Dedifferentiated amniotic fluid mesenchymal stem cell (primary cell): ENCODE data around the gene CAP1.
"Not testable (repeated sequence)": the region's sequence is repeated elsewhere in the genome, so short reads cannot be mapped to it uniquely, and the experiment has no call there.

Experiments
- DNase-seq: peaks from one replicate; pipeline ENCODE4 v3.0.0-alpha.2; 2016; ENCODE audit errors: extremely low spot score

Gene CAP1

DNA sequence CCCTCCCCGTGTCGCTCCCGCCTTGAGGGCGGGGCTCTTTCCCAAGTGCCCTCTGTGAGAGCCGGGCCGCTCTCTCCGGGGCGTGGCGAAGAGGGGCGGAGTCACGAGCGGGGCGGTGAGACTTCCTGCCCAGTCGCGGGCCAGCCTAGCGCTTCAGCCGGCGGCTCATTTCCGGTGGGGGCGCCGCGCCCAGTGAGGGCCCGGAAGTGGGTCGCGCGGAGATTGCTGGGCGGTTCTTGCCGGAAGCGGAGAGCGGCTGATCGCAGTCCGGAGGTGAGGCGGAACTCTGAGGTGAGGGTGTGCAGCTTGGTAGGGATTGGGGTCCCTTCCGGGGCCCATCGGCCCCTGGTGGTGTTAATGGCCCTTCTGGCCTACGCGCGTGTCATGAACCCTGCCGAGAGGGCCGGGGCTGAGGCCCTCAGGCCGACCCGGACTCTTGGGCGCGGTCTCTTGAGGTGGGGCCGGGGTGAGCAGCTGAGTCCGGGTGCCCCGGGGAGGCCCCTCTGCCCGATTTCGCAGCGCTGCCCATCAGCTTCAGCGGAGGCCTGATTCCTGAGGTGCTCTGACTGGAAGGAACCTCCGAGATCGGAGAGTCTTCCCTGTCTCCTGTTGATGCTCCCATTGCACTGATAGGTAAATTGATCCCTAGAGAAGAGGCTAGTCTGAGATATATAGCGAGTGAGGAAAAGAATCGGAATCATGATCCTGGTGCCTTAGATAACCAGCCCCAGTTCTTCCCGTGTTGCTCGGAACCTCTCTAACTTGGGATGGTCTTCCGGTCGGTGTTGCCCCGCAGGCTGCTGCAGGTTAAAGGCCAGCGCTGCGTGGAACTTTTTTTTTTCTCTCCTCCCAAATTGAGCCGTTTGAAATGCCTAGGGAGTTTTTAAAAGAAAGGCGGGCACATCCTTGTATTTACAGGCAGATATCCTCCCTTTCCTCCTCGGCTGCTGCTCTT, at the start of gene CAP1:
Gene CAP1 (plus strand): TSS at position 219 of the 955 bp plus-strand sequence. CDS start 18,618 bp downstream, outside the sequence.
- peak; percentile 98 for DNase-seq

GRCh38 chr1:39992234-39992633, 48.3 kb upstream of the CAP1 start:
- no peak for DNase-seq

DNA sequence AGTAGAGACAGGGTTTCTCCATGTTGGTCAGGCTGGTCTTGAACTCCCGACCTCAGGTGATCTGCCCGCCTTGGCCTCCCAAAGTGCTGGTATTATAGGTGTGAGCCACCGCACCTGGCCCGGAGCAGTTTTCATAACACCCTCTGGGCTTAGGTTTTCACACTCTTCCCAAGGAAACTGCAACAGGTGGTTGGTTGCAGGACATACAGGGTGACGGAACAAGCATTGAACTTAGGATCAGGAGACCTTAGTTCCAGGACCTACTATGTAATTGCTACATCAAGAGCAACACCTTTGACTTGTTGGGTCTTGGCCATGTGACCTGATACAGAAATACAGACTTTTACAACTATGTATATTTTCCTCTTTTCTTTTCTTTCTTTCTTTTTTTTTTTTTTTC, 47.6 kb upstream of the CAP1 start:
- DNase-seq = no peak

GRCh38 chr1:39995973-39996393, 44.5 kb upstream of the CAP1 start:
- no peak for DNase-seq

DNA sequence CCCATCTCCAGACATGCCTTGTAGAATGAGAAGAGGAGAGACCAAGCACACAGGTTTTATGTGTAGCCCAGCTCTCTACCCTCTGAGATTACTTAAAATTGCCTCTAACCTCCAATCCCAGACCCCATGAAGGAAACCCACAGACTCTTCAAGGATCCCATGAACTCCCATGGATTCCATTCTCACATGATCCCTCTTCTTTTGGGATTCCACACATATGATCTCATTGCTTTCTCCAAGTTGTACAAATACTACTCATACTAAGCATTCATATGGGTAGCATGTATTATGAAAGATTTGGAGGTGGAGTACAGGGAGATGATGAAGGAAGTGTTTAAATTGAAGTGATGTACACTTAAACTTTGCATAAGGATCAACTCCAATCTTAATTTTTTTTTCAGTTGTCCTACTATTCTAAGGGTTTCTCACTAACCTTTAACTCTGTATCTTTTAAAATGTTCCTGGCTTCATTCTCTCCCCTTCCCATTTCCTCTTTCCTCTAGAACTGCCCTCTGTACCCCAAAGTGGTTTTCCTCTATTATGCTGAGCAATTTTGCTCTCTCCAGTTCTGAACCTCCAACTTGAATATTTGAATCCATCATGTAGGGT, 44.0 kb upstream of the CAP1 start:
- DNase-seq = no peak

DNA sequence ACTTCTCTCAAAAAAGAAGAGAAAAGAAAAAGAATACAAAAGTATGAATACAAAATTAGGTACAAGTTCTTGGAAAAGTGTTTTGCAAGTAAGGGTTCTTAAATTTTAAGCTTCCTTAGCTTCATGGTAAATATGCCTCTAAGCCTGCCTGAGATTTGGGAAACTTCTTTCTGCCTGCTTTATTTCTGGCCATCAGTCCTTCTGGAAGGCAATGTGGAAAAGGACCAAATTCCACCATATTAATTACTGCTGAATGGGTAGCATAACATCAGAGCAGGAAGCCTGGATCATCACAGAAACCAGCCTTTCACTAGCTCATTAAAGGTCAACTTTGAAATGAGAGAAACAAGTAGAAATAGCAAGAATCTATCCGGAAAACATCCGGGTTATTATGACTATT, 39.1 kb upstream of the CAP1 start:
- DNase-seq = no peak

DNA sequence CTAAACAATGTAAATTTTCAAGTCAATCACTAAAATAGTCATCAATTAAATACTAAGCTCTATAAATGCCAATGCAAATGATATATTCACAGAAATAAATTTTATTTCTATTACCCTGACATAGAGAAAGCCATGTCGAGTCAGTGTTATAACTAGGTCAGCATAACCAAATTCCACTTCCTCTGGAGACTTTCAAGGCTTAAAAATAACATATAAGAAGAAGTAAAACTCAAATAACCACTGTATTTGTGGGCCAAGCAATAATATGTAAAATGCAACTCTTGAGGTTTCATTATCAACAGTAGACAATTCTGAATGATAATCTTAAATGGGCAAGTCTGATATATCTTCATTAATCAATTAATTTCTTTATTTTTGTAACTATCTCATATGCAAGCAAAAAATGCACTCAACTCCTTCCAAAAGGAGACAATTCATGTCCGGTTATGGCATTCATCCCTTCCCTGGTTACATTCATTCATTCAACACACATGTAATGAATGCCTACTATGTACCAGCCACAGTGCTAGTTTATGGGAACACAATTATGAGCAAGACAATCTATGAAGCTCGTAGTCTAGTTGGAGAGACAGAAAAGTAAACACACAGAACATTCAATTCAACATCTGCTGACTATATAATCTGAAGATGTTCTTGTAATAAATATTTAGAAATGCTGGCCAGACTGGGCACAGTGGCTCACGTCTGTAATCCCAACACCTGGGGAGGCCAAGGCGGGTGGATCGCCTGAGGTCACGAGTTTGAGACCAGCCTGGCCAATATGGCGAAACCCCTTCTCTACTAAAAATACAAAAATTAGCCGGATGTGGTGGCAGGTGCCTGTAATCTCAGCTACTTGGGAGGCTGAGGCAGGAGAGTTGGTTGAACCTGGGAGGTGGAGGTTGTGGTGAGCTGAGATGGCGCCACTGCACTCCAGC, 37.1 kb upstream of the CAP1 start:
- no peak for DNase-seq

DNA sequence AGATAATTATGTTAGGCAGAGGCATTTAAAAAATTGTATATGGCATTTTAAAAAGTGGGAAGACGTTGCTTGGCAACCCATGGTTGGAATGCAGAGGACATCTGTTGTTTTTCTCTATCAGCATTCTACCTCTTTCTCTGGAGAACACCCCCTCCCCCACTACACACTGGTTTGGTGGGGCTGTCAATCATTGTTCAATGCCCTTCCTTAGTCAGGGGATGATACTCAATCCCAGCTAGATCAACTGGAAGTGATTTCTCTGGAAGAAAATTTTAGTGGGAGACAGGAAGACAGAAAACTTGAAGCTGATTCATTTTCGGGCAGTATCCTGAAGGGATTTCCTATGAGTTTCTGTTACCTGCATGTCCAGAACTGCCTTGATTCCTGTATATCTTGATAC, 35.7 kb upstream of the CAP1 start:
- no peak for DNase-seq

- DNase-seq = not testable (repeated sequence)
These were observed 33.0 kb upstream of the CAP1 start for GRCh38 chr1:40007481-40008034.

GRCh38 chr1:40011198-40011597, 29.3 kb upstream of the CAP1 start:
- no peak for DNase-seq

- DNase-seq = no peak
These were observed 26.2 kb upstream of the CAP1 start for GRCh38 chr1:40014253-40014706.

DNA sequence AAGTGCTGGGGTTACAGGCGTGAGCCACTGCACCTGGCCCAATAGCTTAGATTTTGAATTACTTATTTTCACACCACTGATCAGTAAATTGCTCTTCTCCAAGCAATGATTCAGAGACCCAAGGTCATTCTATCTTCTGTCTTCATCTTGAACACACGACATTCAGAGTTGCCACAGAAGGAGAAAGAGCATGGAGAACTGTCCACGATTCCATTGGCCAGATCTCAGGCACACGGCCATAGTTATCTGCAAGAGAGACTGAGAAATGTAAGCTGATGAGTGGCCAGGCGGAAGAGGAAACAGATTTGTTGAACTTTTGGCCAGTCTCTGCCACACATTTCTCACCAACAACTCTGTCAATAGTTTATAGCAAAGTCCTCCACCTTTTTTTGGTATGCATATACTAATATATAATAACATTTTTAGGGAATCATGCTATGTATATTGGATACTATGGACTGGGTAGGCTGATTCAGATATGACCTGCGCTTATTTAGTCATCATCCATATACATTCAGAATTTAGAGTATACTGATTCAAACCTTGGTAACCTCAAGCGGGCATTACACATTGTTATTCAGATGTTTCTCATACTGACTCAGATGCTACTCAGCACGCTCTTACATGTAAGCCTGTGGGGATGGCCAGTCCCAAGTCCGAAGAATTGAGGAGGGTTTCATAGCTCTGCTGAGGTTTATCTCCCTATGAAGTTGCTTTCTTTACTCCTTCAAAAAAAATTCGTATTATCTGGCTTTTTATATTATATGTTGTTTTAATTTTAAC, 25.5 kb upstream of the CAP1 start:
- peak; percentile 81 for DNase-seq

GRCh38 chr1:40017951-40018575, 22.5 kb upstream of the CAP1 start:
- DNase-seq = no peak

DNA sequence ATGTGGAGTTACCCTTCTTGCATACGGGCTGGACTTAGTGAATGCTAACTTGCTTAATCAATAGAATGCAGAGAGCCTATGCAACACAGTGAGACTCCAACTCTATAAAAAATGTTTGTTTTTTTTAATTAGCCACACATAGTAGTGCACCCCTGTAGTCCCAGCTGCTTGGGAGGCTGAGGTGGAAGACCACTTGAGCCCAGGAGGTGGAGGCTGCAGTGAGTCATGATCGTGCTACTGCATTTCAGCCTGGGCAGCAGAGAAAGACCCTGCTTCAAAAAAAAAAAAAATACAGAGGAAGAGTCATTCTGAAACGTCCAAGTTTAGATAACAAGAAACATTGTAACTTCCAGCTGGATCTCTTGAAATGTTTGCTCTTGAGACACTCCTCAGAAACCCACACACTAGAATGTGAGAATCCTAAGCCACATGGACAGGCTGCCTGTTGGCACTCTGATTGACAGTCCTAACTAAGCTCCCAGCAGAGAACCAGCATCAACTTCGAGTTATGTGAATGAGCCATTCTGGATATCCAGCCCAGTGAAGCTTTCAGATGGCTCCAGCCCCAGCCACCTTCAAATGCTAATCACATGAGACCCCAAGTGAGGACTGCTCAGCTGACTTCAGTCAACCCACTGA, 20.0 kb upstream of the CAP1 start:
- no peak for DNase-seq

DNA sequence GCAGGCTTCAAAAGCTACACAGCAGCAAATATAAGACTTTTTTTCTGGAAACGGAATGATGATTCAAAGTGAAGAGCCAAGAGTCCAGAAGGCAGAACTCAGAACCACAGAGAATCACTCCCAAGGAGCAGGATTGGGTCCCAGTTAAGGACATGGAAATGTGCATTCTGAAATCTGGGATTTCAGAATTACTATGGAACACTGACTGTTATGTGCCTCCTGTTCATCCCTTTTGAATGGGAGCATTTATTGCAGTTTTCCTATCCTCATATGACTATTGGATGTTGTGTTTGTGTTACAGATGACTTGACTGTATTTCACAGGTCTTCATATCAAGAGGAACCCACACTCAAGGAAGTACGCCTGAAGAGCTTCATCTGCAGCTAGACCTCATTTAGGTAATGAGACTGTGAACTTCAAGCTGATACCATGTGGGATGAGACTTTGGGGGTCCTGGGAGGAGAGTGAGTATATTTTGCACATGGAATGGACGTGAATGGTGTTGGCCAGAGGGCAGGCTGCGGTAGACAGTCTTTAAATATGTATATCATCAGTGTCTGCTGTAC, 17.1 kb upstream of the CAP1 start:
- DNase-seq = no peak

DNA sequence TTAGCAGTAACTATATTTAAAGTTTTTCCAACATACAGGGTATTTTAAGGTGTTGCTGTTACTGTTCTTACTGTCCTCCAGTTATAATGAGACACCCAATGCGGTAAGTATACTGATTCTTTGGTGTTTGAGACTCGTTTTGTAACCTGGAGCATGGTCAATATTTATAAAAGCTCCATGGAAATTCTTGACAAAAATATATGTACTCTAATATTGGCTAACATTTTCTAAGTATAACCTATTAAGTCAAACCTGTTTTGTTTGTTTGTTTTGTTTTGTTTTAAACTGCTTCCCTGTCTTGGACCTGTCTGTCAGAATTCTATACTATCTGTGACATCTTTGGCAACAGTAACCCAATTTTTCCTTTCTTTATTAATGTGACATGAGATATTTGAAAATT, 15.9 kb upstream of the CAP1 start:
- no peak for DNase-seq

- no peak for DNase-seq
These were observed 12.9 kb upstream of the CAP1 start for GRCh38 chr1:40027647-40028046.

- DNase-seq = no peak
These were observed 10.9 kb upstream of the CAP1 start for GRCh38 chr1:40029608-40030007.

DNA sequence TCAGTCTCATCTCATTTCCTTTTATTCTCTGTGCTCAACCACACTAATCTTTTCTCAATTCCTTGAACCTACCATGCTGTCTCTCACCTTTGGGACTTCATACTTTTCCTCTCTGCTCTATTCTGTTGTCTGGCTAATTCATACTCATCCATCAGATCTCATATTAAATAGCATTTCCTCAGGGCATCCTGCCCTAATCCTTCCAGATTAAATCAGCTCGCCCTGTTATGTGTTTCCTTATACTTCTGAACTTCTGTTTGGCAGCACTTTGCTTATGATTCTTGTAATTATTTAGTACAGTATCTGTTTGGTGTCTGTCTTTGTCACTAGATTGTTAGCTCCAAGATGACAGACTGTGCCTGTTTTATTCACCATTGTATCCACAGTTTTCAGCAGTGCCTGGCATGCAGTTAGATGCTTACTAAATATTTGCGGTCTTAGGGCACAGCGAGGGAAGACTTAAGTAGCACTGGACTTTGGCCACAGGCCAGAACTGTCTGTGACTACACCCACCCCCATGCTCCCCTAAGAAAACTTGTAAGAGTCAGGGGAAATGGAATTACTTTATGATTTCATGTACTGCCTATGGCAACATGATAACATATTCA, 9.9 kb upstream of the CAP1 start:
- DNase-seq = no peak
